HepG2 (cell line): ENCODE data around the gene RICTOR. TPM values are rescaled to one million over a fixed set of nuclear protein-coding genes. Genes with fewer than 3 reads are reported as not detected.

Experiments
- CEBPG ChIP-seq: IDR thresholded peaks from 2 replicates; pipeline ENCODE4 v1.6.1; 2016
- CENPBD1 ChIP-seq: sonication (generic); formaldehyde crosslinking; IDR thresholded peaks from 2 replicates; pipeline ENCODE4 v1.8.0; 2022; ENCODE audit warnings: missing genetic modification reagents, low read depth, mild to moderate bottlenecking, borderline replicate concordance
- HINFP ChIP-seq: sonication (generic); formaldehyde crosslinking; IDR thresholded peaks from 2 replicates; pipeline ENCODE4 v1.4.0; 2020; ENCODE audit warnings: low read depth, mild to moderate bottlenecking, missing genetic modification reagents
- KDM5B ChIP-seq: sonication (generic); formaldehyde crosslinking; IDR thresholded peaks from 2 replicates; pipeline ENCODE4 v1.4.0; 2020; ENCODE audit warnings: missing genetic modification reagents, mild to moderate bottlenecking, borderline replicate concordance
- MYNN ChIP-seq: sonication (generic); formaldehyde crosslinking; IDR thresholded peaks from 2 replicates; pipeline ENCODE4 v1.4.0; 2020; ENCODE audit warnings: mild to moderate bottlenecking, low read depth, missing genetic modification reagents
- RFXANK ChIP-seq: IDR thresholded peaks from 2 replicates; pipeline ENCODE4 v1.6.1; 2016
- SAP130 ChIP-seq: IDR thresholded peaks from 2 replicates; pipeline ENCODE4 v1.6.1; 2016; ENCODE audit warnings: low read depth
- SCMH1 ChIP-seq: sonication (generic); formaldehyde crosslinking; IDR thresholded peaks from 2 replicates; pipeline ENCODE4 v1.9.0; 2021; ENCODE audit warnings: missing genetic modification reagents, mild to moderate bottlenecking, borderline replicate concordance
- SMYD3 ChIP-seq: sonication (generic); formaldehyde crosslinking; IDR thresholded peaks from 2 replicates; pipeline ENCODE4 v1.8.1; 2023; ENCODE audit warnings: mild to moderate bottlenecking, missing genetic modification reagents
- TCF7 ChIP-seq: sonication (generic); IDR thresholded peaks from 2 replicates; pipeline ENCODE4 v1.6.1; 2016; ENCODE audit warnings: antibody characterized with exemption, low read depth
- TRAFD1 ChIP-seq: sonication (generic); formaldehyde crosslinking; IDR thresholded peaks from 2 replicates; pipeline ENCODE4 v1.5.1; 2020; ENCODE audit warnings: missing genetic modification reagents, mild to moderate bottlenecking, borderline replicate concordance
- ZC3H4 ChIP-seq: sonication (generic); formaldehyde crosslinking; IDR thresholded peaks from 2 replicates; pipeline ENCODE4 v1.4.0; 2020; ENCODE audit warnings: missing genetic modification reagents, borderline replicate concordance
- ZFAT ChIP-seq: sonication (generic); formaldehyde crosslinking; conservative IDR thresholded peaks from 2 replicates; pipeline ENCODE4 v1.8.1; 2023; ENCODE audit warnings: missing genetic modification reagents, inconsistent platforms
- ZMYM4 ChIP-seq: sonication (generic); formaldehyde crosslinking; IDR thresholded peaks from 2 replicates; pipeline ENCODE4 v1.8.1; 2023; ENCODE audit warnings: mild to moderate bottlenecking, missing genetic modification reagents
- ZNF318 ChIP-seq: sonication (generic); formaldehyde crosslinking; IDR thresholded peaks from 2 replicates; pipeline ENCODE4 v1.4.0; 2020; ENCODE audit warnings: mild to moderate bottlenecking, missing genetic modification reagents
- ZNF556 ChIP-seq: sonication (generic); formaldehyde crosslinking; IDR thresholded peaks from 2 replicates; pipeline ENCODE4 v1.4.0; 2020; ENCODE audit warnings: mild to moderate bottlenecking, missing genetic modification reagents, borderline replicate concordance
- ZNF691 ChIP-seq: sonication (generic); formaldehyde crosslinking; IDR thresholded peaks from 2 replicates; pipeline ENCODE4 v1.4.0; 2020; ENCODE audit warnings: missing genetic modification reagents, low read depth, mild to moderate bottlenecking, borderline replicate concordance
- ZNF747 ChIP-seq: sonication (generic); formaldehyde crosslinking; IDR thresholded peaks from 2 replicates; pipeline ENCODE4 v1.8.1; 2023; ENCODE audit warnings: missing genetic modification reagents, mild to moderate bottlenecking, borderline replicate concordance
- polyA plus RNA-seq, 8 experiments: library from polyadenylated mRNA; depleted of rRNA in 3 of 8; stranded (reverse) in 7 of 8; unstranded in 1 of 8; fragments of >200 nt; fragmentation: Illumina TruSeq in 4 of 8; extraction: Trizol in 4 of 8; gene quantifications; 2 replicates each; pipeline versions ENCODE4 v1.2.1 to v1.2.3, GENCODE V29; 2011 to 2016; ENCODE audit warnings: low read depth in 4 of 8, missing spikeins in 1 of 8, mixed read lengths in 1 of 8; ENCODE audit not compliant: insufficient read depth in 1 of 8
- total RNA-seq, 5 experiments: library from RNA; depleted of rRNA; stranded (reverse); fragments of >200 nt; fragmentation: Illumina TruSeq; extraction: Trizol; gene quantifications; 2 replicates each; pipeline ENCODE4 v1.2.3, GENCODE V29; 2016; ENCODE audit warnings: low read depth in 1 of 5

RICTOR gene
- total and polyA plus RNA-seq, 2 of the 13 experiments (the other 11 are each of a cell fraction or from before 2014, with no cell fraction given): 10.7 to 15.4 TPM

- no peak for TF ChIP-seq TRAFD1 (CRISPR knock-in tag)
- TF ChIP-seq TCF7: 0 out of 2 replicates have a peak, but pooled peaks have one; percentile 5
- TF ChIP-seq SCMH1 (CRISPR knock-in tag): no peak
- TF ChIP-seq MYNN (CRISPR knock-in tag): no peak
- no peak for TF ChIP-seq SMYD3 (CRISPR knock-in tag)
- no peak for TF ChIP-seq ZC3H4 (CRISPR knock-in tag)
- TF ChIP-seq CENPBD1: no peak
- TF ChIP-seq ZNF691 (CRISPR knock-in tag): no peak
- TF ChIP-seq HINFP (CRISPR knock-in tag): no peak
- TF ChIP-seq ZNF318 (CRISPR knock-in tag): no peak
- TF ChIP-seq ZNF747 (CRISPR knock-in tag): no peak
- peak; percentile 73 for TF ChIP-seq CEBPG (CRISPR knock-in tag)
- TF ChIP-seq KDM5B (CRISPR knock-in tag): no peak
- no peak for TF ChIP-seq ZNF556 (CRISPR knock-in tag)
- TF ChIP-seq SAP130 (CRISPR knock-in tag): peak; percentile 66
- TF ChIP-seq ZMYM4 (CRISPR knock-in tag): no peak
- no peak for TF ChIP-seq ZFAT (CRISPR knock-in tag)
- TF ChIP-seq RFXANK: no peak
Observed at GRCh38 chr5:39100851-39101396, 26.7 kb upstream of the RICTOR start (continued).
